ENCODE measurements around the gene SLC43A1.

The SLC43A1 gene

GRCh38 chr11:57530215-57530595 lies 14.7 kb upstream of the SLC43A1 start:
- peak overlapping the region; percentile 6 to 52 for H3K27ac ChIP-seq (ENCODE audit: low read depth in 2 of 2, low read length in 2 of 2)
- no peaks in the 10 kb centered on the region for H3K27me3 ChIP-seq (ENCODE audit: control insufficient read depth in 2 of 2, insufficient read depth in 2 of 2, low read length in 2 of 2)
- peaks cover 11 to 13% of the 10 kb centered on the region in 2 donors for H3K4me1 ChIP-seq (ENCODE audit: control insufficient read depth in 2 of 2, insufficient read depth in 2 of 2, low read length in 2 of 2)
- H3K9ac ChIP-seq (ENCODE audit: low read depth in 1 of 2, low read length in 2 of 2) = peak overlapping the region; percentile 63 to 72
- H3K36me3 ChIP-seq (ENCODE audit: control insufficient read depth in 2 of 2, insufficient read depth in 2 of 2, low read length in 2 of 2) = peaks cover 2 to 7% of the 10 kb centered on the region in 2 donors
- H3K9me3 ChIP-seq (ENCODE audit: control insufficient read depth in 2 of 2, low read length in 2 of 2) = no peaks in the 10 kb centered on the region
- H3K4me3 ChIP-seq (ENCODE audit: low read length in 2 of 2) = peak overlapping the region; percentile 88 to 91

DNA sequence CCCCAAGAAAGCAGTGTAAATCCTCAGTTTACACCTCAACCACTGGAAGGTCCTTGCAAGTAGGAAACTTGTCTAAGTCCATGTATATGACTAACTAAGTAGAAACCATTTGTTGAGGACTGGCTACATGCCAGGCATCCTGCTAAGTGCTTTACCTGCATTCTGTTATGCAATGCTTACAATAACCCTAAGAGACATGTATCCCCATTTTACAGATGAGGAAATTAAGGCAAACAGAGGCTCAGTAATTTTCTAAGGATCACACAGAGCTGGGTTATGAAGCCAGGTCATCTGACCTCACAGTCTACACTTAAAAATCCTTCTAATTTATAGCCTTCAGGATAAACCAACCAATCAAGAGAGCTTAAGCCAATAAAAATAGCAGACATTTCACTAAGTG lies 13.5 kb upstream of the SLC43A1 start:
- H3K27ac ChIP-seq (ENCODE audit: low read depth in 2 of 2, low read length in 2 of 2) = no peak overlapping the region
- H3K9me3 ChIP-seq (ENCODE audit: control insufficient read depth in 2 of 2, low read length in 2 of 2) = no peaks in the 10 kb centered on the region
- peaks cover 11 to 13% of the 10 kb centered on the region in 2 donors for H3K4me1 ChIP-seq (ENCODE audit: control insufficient read depth in 2 of 2, insufficient read depth in 2 of 2, low read length in 2 of 2)
- no peaks in the 10 kb centered on the region for H3K27me3 ChIP-seq (ENCODE audit: control insufficient read depth in 2 of 2, insufficient read depth in 2 of 2, low read length in 2 of 2)
- no peak overlapping the region for H3K9ac ChIP-seq (ENCODE audit: low read depth in 1 of 2, low read length in 2 of 2)
- H3K36me3 ChIP-seq (ENCODE audit: control insufficient read depth in 2 of 2, insufficient read depth in 2 of 2, low read length in 2 of 2) = peaks cover 2 to 7% of the 10 kb centered on the region in 2 donors
- H3K4me3 ChIP-seq (ENCODE audit: low read length in 2 of 2) = no peak overlapping the region

GRCh38 chr11:57527056-57527631 lies 11.6 kb upstream of the SLC43A1 start:
- Histone ChIP-seq H3K9me3 (ENCODE audit: control insufficient read depth in 2 of 2, low read length in 2 of 2) (no peaks in the 10 kb centered on the region), H3K4me1 (ENCODE audit: control insufficient read depth in 2 of 2, insufficient read depth in 2 of 2, low read length in 2 of 2) (peaks cover 11 to 13% of the 10 kb centered on the region in 2 donors), H3K27me3 (ENCODE audit: control insufficient read depth in 2 of 2, insufficient read depth in 2 of 2, low read length in 2 of 2) (no peaks in the 10 kb centered on the region), H3K4me3 (ENCODE audit: low read length in 2 of 2) (no peak overlapping the region), H3K9ac (ENCODE audit: low read depth in 1 of 2, low read length in 2 of 2) (no peak overlapping the region), H3K27ac (ENCODE audit: low read depth in 2 of 2, low read length in 2 of 2) (no peak overlapping the region), H3K36me3 (ENCODE audit: control insufficient read depth in 2 of 2, insufficient read depth in 2 of 2, low read length in 2 of 2) (peaks cover 2 to 7% of the 10 kb centered on the region in 2 donors)

DNA sequence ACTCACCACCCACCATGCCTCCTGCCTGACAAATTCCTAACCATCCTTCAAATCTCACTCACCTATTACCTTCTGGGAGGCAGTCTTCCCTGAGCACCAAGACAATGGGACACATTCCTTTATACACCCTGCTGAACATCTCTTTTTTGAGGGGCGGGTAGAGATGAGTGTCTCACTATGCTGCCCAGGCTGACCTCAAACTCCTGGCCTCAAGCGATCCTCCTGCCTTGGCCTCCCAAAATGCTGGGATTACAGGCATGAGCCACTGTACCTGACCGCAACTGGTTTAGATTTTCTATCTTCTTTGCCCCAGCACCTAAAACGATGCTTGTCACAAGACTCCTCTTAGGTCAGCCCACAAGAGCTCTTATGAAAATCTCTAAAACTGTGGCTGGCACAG lies 7.9 kb upstream of the SLC43A1 start:
- Histone ChIP-seq H3K9ac (ENCODE audit: low read depth in 1 of 2, low read length in 2 of 2) (no peak overlapping the region), H3K4me3 (ENCODE audit: low read length in 2 of 2) (no peak overlapping the region), H3K36me3 (ENCODE audit: control insufficient read depth in 2 of 2, insufficient read depth in 2 of 2, low read length in 2 of 2) (peaks cover under 1 to 2% of the 10 kb centered on the region in 2 donors), H3K9me3 (ENCODE audit: control insufficient read depth in 2 of 2, low read length in 2 of 2) (no peaks in the 10 kb centered on the region), H3K27ac (ENCODE audit: low read depth in 2 of 2, low read length in 2 of 2) (no peak overlapping the region), H3K27me3 (ENCODE audit: control insufficient read depth in 2 of 2, insufficient read depth in 2 of 2, low read length in 2 of 2) (no peaks in the 10 kb centered on the region), H3K4me1 (ENCODE audit: control insufficient read depth in 2 of 2, insufficient read depth in 2 of 2, low read length in 2 of 2) (no peaks in the 10 kb centered on the region)

- Histone ChIP-seq H3K27ac (ENCODE audit: low read depth in 2 of 2, low read length in 2 of 2) (no peak overlapping the region), H3K9me3 (ENCODE audit: control insufficient read depth in 2 of 2, low read length in 2 of 2) (no peaks in the 10 kb centered on the region), H3K9ac (ENCODE audit: low read depth in 1 of 2, low read length in 2 of 2) (no peak overlapping the region), H3K4me1 (ENCODE audit: control insufficient read depth in 2 of 2, insufficient read depth in 2 of 2, low read length in 2 of 2) (no peaks in the 10 kb centered on the region), H3K4me3 (ENCODE audit: low read length in 2 of 2) (no peak overlapping the region), H3K27me3 (ENCODE audit: control insufficient read depth in 2 of 2, insufficient read depth in 2 of 2, low read length in 2 of 2) (no peaks in the 10 kb centered on the region), H3K36me3 (ENCODE audit: control insufficient read depth in 2 of 2, insufficient read depth in 2 of 2, low read length in 2 of 2) (no peaks in the 10 kb centered on the region)
Observed at GRCh38 chr11:57521116-57521515, 5.6 kb upstream of the SLC43A1 start.

DNA sequence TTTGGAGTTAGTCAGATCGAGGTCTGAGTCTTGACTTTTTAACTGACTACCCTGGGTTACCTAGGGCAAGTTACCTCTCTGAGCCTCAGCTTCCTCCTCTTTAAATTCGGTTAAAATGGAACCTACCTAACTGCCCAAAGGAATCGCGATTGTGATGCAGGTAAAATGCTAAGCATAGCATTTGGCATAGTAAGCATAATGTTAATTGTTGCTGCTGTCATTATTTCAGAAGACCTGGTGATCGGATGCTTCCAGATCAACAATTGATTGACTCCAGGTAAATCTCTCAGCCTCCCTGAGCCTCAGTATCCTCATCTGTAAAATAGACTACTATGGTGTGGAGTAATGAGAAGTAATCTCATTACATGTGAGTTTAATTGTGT lies 550 bp upstream of the SLC43A1 start:
- Histone ChIP-seq H3K27me3 (ENCODE audit: control insufficient read depth in 2 of 2, insufficient read depth in 2 of 2, low read length in 2 of 2) (no peaks in the 10 kb centered on the region), H3K27ac (ENCODE audit: low read depth in 2 of 2, low read length in 2 of 2) (no peak overlapping the region)

GRCh38 chr11:57514538-57515331 lies 767 bp downstream of the SLC43A1 start:
- H3K9me3 ChIP-seq (ENCODE audit: control insufficient read depth in 2 of 2, low read length in 2 of 2) = no peaks in the 10 kb centered on the region
- no peaks in the 10 kb centered on the region for H3K36me3 ChIP-seq (ENCODE audit: control insufficient read depth in 2 of 2, insufficient read depth in 2 of 2, low read length in 2 of 2)
- no peaks in the 10 kb centered on the region for H3K27me3 ChIP-seq (ENCODE audit: control insufficient read depth in 2 of 2, insufficient read depth in 2 of 2, low read length in 2 of 2)
- no peak overlapping the region for H3K27ac ChIP-seq (ENCODE audit: low read depth in 2 of 2, low read length in 2 of 2)
- peak overlapping the region; percentile 76 to 87 for H3K4me3 ChIP-seq (ENCODE audit: low read length in 2 of 2)
- peaks cover 6% of the 10 kb centered on the region in 2 donors for H3K4me1 ChIP-seq (ENCODE audit: control insufficient read depth in 2 of 2, insufficient read depth in 2 of 2, low read length in 2 of 2)
- H3K9ac ChIP-seq (ENCODE audit: low read depth in 1 of 2, low read length in 2 of 2) = peak overlapping the region; percentile 60 to 71

More for the DNA sequence above, 550 bp upstream of the SLC43A1 start:
- H3K4me1 ChIP-seq (ENCODE audit: control insufficient read depth in 2 of 2, insufficient read depth in 2 of 2, low read length in 2 of 2) = peaks cover 6% of the 10 kb centered on the region in 2 donors
- H3K36me3 ChIP-seq (ENCODE audit: control insufficient read depth in 2 of 2, insufficient read depth in 2 of 2, low read length in 2 of 2) = no peaks in the 10 kb centered on the region
- peak overlapping the region; percentile 76 to 87 for H3K4me3 ChIP-seq (ENCODE audit: low read length in 2 of 2)
- no peaks in the 10 kb centered on the region for H3K9me3 ChIP-seq (ENCODE audit: control insufficient read depth in 2 of 2, low read length in 2 of 2)
- H3K9ac ChIP-seq (ENCODE audit: low read depth in 1 of 2, low read length in 2 of 2) = peak overlapping the region; percentile 60 to 71

DNA sequence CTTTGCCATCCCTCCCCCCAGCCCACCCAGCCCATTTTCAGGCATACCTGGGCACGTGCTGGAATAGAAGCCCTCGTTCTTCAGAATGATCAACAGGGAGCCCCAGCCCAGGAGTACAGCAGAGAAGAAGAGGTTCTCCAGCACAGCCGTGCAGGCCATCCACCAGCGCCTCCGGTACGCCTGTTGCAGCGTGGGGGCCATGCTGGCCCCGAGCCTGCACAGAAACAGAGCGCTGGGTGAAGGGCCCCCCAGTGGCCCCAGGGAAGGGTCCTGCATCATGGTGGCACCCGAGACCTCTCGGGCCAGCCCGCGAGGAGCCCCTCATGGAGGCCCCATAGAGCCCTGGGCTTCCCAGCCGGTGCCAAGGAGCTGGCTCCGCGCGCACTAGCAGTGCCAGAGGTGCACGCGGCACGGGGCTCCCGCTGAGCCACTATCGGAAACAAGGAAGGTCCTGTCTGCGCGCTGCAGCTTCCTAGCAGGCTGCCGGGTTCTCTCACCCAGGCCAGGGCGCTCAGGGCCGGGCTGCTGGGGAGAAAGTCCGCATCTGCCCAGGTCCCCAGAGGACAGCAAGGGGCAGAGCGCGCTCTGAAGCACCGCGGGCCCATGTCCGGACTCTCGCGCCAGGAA lies 1.5 kb downstream of the SLC43A1 start:
- Histone ChIP-seq H3K27me3 (ENCODE audit: control insufficient read depth in 2 of 2, insufficient read depth in 2 of 2, low read length in 2 of 2) (no peaks in the 10 kb centered on the region), H3K4me1 (ENCODE audit: control insufficient read depth in 2 of 2, insufficient read depth in 2 of 2, low read length in 2 of 2) (peaks cover 6% of the 10 kb centered on the region in 2 donors), H3K9me3 (ENCODE audit: control insufficient read depth in 2 of 2, low read length in 2 of 2) (no peaks in the 10 kb centered on the region), H3K9ac (ENCODE audit: low read depth in 1 of 2, low read length in 2 of 2) (peak overlapping the region; percentile 60 to 71), H3K27ac (ENCODE audit: low read depth in 2 of 2, low read length in 2 of 2) (no peak overlapping the region), H3K36me3 (ENCODE audit: control insufficient read depth in 2 of 2, insufficient read depth in 2 of 2, low read length in 2 of 2) (no peaks in the 10 kb centered on the region), H3K4me3 (ENCODE audit: low read length in 2 of 2) (peak overlapping the region; percentile 76 to 87)

GRCh38 chr11:57513452-57513795 lies 2.1 kb downstream of the SLC43A1 start:
- no peaks in the 10 kb centered on the region for H3K27me3 ChIP-seq (ENCODE audit: control insufficient read depth in 2 of 2, insufficient read depth in 2 of 2, low read length in 2 of 2)
- H3K4me3 ChIP-seq (ENCODE audit: low read length in 2 of 2) = no peak overlapping the region
- peaks cover 6% of the 10 kb centered on the region in 2 donors for H3K4me1 ChIP-seq (ENCODE audit: control insufficient read depth in 2 of 2, insufficient read depth in 2 of 2, low read length in 2 of 2)
- no peak overlapping the region for H3K9ac ChIP-seq (ENCODE audit: low read depth in 1 of 2, low read length in 2 of 2)
- H3K27ac ChIP-seq (ENCODE audit: low read depth in 2 of 2, low read length in 2 of 2) = no peak overlapping the region
- no peaks in the 10 kb centered on the region for H3K36me3 ChIP-seq (ENCODE audit: control insufficient read depth in 2 of 2, insufficient read depth in 2 of 2, low read length in 2 of 2)
- no peaks in the 10 kb centered on the region for H3K9me3 ChIP-seq (ENCODE audit: control insufficient read depth in 2 of 2, low read length in 2 of 2)

Measured in mucosa of rectum (tissue), 2 donors.